OCI-LY3 (cell line): ENCODE data around the gene TCTN1.

ENCODE experiments used
- EZH2phosphoT487 ChIP-seq: fragments of 200-600 bp; shearing (Covaris generic); IDR thresholded peaks from 2 replicates; pipeline ENCODE4 v1.6.1; 2018; ENCODE audit warnings: antibody characterized with exemption, mixed run types, low read depth
- TF ChIP-seq, protein P1 (sequence below): fragments of 200-600, 300-600 bp; sonication (generic); IDR thresholded peaks from 2 replicates; pipeline ENCODE4 v1.5.1; 2014; ENCODE audit warnings: antibody characterized with exemption, low read length, low read depth

DNA sequence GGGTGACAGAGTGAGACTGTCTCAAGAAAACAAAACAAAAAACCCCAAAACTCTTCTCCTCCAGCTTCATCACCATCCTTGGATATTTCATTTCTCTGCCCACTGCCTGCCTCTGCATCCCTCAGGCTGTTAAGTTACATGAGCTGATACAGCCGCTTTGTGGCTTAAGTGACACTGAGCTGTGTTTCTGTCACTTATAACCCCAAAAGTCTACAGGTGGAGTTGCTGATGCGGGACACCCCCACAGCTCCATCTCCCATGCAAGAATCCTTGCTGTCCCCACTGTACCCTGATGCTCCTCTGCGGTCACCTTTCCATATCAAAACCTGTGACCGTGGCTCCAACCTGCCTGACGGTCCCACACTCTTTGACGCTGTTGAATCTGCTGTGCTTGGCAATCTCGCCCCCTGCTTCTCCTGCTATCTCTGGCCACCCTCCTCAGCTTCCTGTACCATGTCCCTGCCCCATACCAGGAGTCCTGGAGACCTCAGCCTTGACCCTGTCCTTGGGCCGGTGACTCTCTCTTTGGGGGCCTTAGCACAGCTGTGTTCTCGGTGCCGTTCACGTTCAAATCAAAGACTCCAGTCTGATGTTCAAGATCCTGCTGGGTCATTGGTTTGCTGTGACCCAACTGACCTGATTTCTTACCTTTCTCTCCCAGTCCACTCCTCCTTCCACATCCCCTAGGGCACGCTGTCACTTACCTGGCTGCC is 54.7 kb downstream of the TCTN1 start:
- TF ChIP-seq, protein P1, sequence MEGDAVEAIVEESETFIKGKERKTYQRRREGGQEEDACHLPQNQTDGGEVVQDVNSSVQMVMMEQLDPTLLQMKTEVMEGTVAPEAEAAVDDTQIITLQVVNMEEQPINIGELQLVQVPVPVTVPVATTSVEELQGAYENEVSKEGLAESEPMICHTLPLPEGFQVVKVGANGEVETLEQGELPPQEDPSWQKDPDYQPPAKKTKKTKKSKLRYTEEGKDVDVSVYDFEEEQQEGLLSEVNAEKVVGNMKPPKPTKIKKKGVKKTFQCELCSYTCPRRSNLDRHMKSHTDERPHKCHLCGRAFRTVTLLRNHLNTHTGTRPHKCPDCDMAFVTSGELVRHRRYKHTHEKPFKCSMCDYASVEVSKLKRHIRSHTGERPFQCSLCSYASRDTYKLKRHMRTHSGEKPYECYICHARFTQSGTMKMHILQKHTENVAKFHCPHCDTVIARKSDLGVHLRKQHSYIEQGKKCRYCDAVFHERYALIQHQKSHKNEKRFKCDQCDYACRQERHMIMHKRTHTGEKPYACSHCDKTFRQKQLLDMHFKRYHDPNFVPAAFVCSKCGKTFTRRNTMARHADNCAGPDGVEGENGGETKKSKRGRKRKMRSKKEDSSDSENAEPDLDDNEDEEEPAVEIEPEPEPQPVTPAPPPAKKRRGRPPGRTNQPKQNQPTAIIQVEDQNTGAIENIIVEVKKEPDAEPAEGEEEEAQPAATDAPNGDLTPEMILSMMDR: no peak
- TF ChIP-seq EZH2phosphoT487: no peak
